Measurements from ENCODE around the gene DNAJA2. TPM values are rescaled to one million over a fixed set of nuclear protein-coding genes. Genes with fewer than 3 reads are reported as not detected.

DNAJA2 gene
- total and polyA plus RNA-seq, 9 of the 15 experiments (the other 6 are each of a cell fraction or from before 2014, with no cell fraction given) = 24.1 to 75.9 (median 50.7) TPM

GRCh38 chr16:46950009-46950408, 23.5 kb downstream of the DNAJA2 start:
- Histone ChIP-seq H3K27ac (ENCODE audit: extremely low read depth, low read depth, low read length) (no peak overlapping the region), H3K27me3 (ENCODE audit: control insufficient read depth in 2 of 2, insufficient read depth in 2 of 2, low read length in 2 of 2) (no peaks in the 10 kb centered on the region; a peak in 1 of 5 replicates), H3K4me1 (replicated peaks in 1 of 2; ENCODE audit: control insufficient read depth in 2 of 2, insufficient read depth in 2 of 2, low read length in 2 of 2) (no peaks in the 10 kb centered on the region), H3K36me3 (ENCODE audit: control insufficient read depth, insufficient read depth, low read length) (peaks cover 6% of the 10 kb centered on the region), H3K9ac (ENCODE audit: insufficient read depth in 1 of 2, low read depth in 2 of 2, low read length in 2 of 2) (no peak overlapping the region), H3K79me2 (ENCODE audit: control insufficient read depth, insufficient read depth, low read length) (no peaks in the 10 kb centered on the region), H2AFZ (ENCODE audit: low read depth, low read length) (no peak overlapping the region), H4K20me1 (replicated peaks; ENCODE audit: control insufficient read depth, insufficient read depth, low read length) (no peaks in the 10 kb centered on the region; the same call in 1 of the 2 replicates), H3K4me3 (no peak overlapping the region), H3K4me2 (ENCODE audit: insufficient read depth, low read length) (no peak overlapping the region), H3K9me1 (ENCODE audit: control insufficient read depth, insufficient read depth, low read length) (no peaks in the 10 kb centered on the region), H3K9me3 (replicated peaks; ENCODE audit: control insufficient read depth, insufficient read depth, low read depth, low read length) (no peaks in the 10 kb centered on the region)
- TF ChIP-seq KDM5B (IDR thresholded peaks at IDR 0.05; ENCODE audit: insufficient replicate concordance, low read depth, low read length) (no peak), CSDE1 (IDR thresholded peaks at IDR 0.05) (no peak), ZNF165 (CRISPR knock-in tag; IDR thresholded peaks at IDR 0.05; ENCODE audit: borderline replicate concordance) (no peak), NR2F6 (CRISPR knock-in tag; IDR thresholded peaks at IDR 0.05) (no peak), XRCC4 (IDR thresholded peaks at IDR 0.05; ENCODE audit: extremely low read depth, insufficient read depth, insufficient read length) (no peak), ZNF717 (CRISPR knock-in tag; IDR thresholded peaks at IDR 0.05) (no peak), ZBTB17 (CRISPR knock-in tag; IDR thresholded peaks at IDR 0.05) (no peak), STAT5B (CRISPR knock-in tag; IDR thresholded peaks at IDR 0.05) (no peak), XRCC3 (IDR thresholded peaks at IDR 0.05) (no peak), RBM25 (IDR thresholded peaks at IDR 0.05; ENCODE audit: low read depth, low read length, severe bottlenecking) (no peak)
- TF ChIP-seq, protein P1, sequence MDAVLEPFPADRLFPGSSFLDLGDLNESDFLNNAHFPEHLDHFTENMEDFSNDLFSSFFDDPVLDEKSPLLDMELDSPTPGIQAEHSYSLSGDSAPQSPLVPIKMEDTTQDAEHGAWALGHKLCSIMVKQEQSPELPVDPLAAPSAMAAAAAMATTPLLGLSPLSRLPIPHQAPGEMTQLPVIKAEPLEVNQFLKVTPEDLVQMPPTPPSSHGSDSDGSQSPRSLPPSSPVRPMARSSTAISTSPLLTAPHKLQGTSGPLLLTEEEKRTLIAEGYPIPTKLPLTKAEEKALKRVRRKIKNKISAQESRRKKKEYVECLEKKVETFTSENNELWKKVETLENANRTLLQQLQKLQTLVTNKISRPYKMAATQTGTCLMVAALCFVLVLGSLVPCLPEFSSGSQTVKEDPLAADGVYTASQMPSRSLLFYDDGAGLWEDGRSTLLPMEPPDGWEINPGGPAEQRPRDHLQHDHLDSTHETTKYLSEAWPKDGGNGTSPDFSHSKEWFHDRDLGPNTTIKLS (IDR thresholded peaks at IDR 0.05; ENCODE audit: borderline replicate concordance, low read depth) = no peak
- TF ChIP-seq, protein P2, sequence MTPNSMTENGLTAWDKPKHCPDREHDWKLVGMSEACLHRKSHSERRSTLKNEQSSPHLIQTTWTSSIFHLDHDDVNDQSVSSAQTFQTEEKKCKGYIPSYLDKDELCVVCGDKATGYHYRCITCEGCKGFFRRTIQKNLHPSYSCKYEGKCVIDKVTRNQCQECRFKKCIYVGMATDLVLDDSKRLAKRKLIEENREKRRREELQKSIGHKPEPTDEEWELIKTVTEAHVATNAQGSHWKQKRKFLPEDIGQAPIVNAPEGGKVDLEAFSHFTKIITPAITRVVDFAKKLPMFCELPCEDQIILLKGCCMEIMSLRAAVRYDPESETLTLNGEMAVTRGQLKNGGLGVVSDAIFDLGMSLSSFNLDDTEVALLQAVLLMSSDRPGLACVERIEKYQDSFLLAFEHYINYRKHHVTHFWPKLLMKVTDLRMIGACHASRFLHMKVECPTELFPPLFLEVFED (CRISPR knock-in tag; conservative IDR thresholded peaks at IDR 0.05) = no peak
- TF ChIP-seq, protein P3, sequence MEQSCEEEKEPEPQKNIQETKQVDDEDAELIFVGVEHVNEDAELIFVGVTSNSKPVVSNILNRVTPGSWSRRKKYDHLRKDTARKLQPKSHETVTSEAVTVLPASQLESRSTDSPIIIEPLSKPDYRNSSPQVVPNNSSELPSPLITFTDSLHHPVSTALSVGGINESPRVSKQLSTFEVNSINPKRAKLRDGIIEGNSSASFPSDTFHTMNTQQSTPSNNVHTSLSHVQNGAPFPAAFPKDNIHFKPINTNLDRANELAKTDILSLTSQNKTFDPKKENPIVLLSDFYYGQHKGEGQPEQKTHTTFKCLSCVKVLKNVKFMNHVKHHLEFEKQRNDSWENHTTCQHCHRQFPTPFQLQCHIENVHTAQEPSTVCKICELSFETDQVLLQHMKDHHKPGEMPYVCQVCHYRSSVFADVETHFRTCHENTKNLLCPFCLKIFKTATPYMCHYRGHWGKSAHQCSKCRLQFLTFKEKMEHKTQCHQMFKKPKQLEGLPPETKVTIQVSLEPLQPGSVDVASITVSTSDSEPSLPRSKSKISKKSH (CRISPR knock-in tag; IDR thresholded peaks at IDR 0.05) = no peak
- TF ChIP-seq, protein P4, sequence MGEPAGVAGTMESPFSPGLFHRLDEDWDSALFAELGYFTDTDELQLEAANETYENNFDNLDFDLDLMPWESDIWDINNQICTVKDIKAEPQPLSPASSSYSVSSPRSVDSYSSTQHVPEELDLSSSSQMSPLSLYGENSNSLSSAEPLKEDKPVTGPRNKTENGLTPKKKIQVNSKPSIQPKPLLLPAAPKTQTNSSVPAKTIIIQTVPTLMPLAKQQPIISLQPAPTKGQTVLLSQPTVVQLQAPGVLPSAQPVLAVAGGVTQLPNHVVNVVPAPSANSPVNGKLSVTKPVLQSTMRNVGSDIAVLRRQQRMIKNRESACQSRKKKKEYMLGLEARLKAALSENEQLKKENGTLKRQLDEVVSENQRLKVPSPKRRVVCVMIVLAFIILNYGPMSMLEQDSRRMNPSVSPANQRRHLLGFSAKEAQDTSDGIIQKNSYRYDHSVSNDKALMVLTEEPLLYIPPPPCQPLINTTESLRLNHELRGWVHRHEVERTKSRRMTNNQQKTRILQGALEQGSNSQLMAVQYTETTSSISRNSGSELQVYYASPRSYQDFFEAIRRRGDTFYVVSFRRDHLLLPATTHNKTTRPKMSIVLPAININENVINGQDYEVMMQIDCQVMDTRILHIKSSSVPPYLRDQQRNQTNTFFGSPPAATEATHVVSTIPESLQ (CRISPR knock-in tag; IDR thresholded peaks at IDR 0.05) = no peak
- POLR2A ChIA-PET = interaction anchor here (1.1 kb wide), 1 partner anchor 956 kb away, joined by 4 read pairs; no protein-coding TSS in a partner anchor
- ATAC-seq = no peak
- intact Hi-C loops (cut with micrococcal nuclease) (no loop called here), in situ Hi-C loops (cut with MboI) (no loop called here)
- no peak for DNase-seq (ENCODE audit: extremely low read depth in 1 of 4, low spot score in 3 of 4)
- no TSS peak for BruUV-seq (replicated peaks)
- WGBS (ENCODE audit: insufficient coverage, low coverage, missing lambda C conversion rate) = 0% methylated on average over 1 of the region's 1 CpG
- no peak for FAIRE-seq
- CTCF ChIA-PET (ENCODE audit: low intra/inter-chr PET ratio) = no interaction called here
